8988T (cell line): Measurements from ENCODE around the gene RBM8A.

Experiments
- DNase-seq: peaks from one replicate; pipeline ENCODE4 v3.0.0; 2011

The RBM8A gene

DNA sequence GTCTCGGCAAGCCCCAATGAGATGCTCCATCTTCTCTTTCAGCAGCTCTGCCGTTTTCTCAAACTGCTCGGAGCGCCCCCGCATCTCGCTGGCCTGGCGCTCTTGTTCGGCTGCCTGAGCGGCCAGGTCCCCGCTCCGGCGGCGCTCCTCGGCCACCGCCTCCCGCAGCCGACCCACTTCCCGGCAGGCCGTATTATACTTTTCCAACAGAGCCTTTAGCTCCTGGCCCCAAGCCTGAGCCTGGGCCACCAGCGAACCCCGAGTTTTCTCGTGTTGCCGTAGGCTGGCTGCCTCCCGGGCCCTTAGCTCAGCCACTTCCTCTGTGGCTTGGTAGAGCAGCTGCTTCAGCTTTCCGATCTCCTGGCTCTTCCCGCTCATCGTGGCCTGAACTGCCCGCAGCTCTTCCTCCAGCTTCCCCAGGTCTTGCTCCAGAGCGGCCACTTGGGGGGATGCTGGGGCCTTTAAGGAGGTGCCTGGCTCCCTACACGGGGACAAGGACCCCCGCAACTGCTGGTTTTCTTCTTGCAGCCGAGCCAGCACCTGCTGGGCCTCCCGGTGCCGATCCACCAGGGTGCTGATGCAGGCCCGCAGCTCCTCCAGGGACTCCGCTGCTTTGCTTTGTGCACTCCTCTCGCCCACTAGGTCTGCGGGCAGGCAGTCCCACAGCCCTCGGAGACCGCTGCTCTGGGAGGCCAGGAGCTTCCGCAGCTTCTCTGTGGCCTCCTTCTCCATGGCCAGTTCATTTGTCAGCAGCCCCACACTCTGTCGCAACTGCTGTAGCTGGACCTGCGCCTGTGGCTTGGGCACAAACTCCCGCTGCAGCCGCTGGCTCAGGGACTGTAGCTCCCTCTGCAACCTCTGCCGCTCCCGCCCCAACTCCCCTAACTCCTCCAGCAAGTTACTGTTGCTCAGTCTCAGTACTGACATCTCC lies 55.0 kb downstream of the RBM8A start:
- DNase-seq = no peak
